ENCODE measurements around the gene CASKIN1. TPM values are rescaled to one million over a fixed set of nuclear protein-coding genes. Genes with fewer than 3 reads are reported as not detected.

CASKIN1 gene
- total RNA-seq, 1 experiment from 2014 or later: 5.9 TPM

DNA sequence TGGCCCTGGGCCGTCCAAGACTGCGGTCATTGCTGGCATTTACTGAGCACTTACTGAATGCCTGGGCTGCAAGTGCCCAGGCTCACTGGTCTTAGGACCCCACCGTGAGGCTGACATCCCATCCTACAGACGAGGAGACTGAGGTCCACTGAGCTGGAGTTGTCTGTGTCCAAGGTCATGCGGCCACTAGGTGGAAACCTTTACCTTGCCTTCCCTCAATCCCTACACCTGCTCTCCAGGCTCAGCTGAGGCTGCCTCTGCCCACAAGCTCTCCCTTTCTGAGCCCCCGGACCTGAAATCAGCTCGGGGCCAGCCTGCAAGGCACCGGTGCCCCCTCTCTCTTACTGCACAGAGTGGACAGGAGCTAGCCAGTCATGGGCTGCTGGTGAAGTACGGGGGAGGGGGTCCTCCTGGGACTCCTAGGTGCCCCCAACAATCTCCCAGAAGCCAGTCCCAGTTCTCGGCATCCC, 1.5 kb downstream of the CASKIN1 start:
- Histone ChIP-seq H3K4me3 (replicated peaks in 1 of 2; ENCODE audit: low read depth in 1 of 2, low read length in 2 of 2) (no peak overlapping the region), H3K9ac (ENCODE audit: low read length) (no peak overlapping the region), H3K36me3 (ENCODE audit: control insufficient read depth in 1 of 2, insufficient read depth in 2 of 2, low read length in 2 of 2) (no peaks in the 10 kb centered on the region), H3K4me1 (ENCODE audit: control insufficient read depth in 1 of 2, insufficient read depth in 2 of 2, low read length in 2 of 2) (peaks cover 5 to 19% of the 10 kb centered on the region in 2 experiments), H3K4me2 (ENCODE audit: low read length) (peak overlapping the region; percentile 88), H3K79me2 (ENCODE audit: insufficient read depth, low read length) (no peaks in the 10 kb centered on the region), H3K9me2 (ENCODE audit: insufficient read depth) (no peaks in the 10 kb centered on the region), H3K27me3 (ENCODE audit: insufficient read depth, low read length) (no peaks in the 10 kb centered on the region), H4K20me1 (ENCODE audit: insufficient read depth) (no peaks in the 10 kb centered on the region), H3K9me3 (ENCODE audit: control insufficient read depth in 1 of 2, insufficient read depth in 1 of 2, low read depth in 1 of 2, low read length in 2 of 2) (no peaks in the 10 kb centered on the region), H3K27ac (ENCODE audit: low read depth, low read length) (no peak overlapping the region; the same call in 1 of the 2 replicates), H2AFZ (ENCODE audit: low read depth, low read length, poor library complexity, severe bottlenecking) (no peak overlapping the region)
- POLR2A ChIA-PET: interaction anchor here (1.0 to 1.6 kb wide), 4 partner anchors 28 to 56 kb away, joined by 4 to 11 read pairs (median 6); partner anchors contain the start of genes E4F1, ECI1 and TRAF7
- TF ChIP-seq, protein P1, sequence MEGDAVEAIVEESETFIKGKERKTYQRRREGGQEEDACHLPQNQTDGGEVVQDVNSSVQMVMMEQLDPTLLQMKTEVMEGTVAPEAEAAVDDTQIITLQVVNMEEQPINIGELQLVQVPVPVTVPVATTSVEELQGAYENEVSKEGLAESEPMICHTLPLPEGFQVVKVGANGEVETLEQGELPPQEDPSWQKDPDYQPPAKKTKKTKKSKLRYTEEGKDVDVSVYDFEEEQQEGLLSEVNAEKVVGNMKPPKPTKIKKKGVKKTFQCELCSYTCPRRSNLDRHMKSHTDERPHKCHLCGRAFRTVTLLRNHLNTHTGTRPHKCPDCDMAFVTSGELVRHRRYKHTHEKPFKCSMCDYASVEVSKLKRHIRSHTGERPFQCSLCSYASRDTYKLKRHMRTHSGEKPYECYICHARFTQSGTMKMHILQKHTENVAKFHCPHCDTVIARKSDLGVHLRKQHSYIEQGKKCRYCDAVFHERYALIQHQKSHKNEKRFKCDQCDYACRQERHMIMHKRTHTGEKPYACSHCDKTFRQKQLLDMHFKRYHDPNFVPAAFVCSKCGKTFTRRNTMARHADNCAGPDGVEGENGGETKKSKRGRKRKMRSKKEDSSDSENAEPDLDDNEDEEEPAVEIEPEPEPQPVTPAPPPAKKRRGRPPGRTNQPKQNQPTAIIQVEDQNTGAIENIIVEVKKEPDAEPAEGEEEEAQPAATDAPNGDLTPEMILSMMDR (IDR thresholded peaks at IDR 0.05 in 2 of 3, conservative IDR thresholded peaks at IDR 0.05 in 1 of 3; ENCODE audit: borderline replicate concordance in 1 of 3, insufficient read depth in 1 of 3, low read depth in 2 of 3, low read length in 2 of 3): peak; percentile 62 to 73 (median 63)
- TF ChIP-seq CBX3 (IDR thresholded peaks at IDR 0.05; ENCODE audit: low read depth) (no peak), EZH2phosphoT487 (IDR thresholded peaks at IDR 0.05; ENCODE audit: borderline replicate concordance) (no peak), SIN3A (IDR thresholded peaks at IDR 0.05; ENCODE audit: low read depth) (no peak), RAD21 (IDR thresholded peaks at IDR 0.05; ENCODE audit: low read depth) (peak; percentile 93), REST (IDR thresholded peaks at IDR 0.05; ENCODE audit: low read depth) (no peak), EZH2 (IDR thresholded peaks at IDR 0.05) (no peak), SP1 (IDR thresholded peaks at IDR 0.05; ENCODE audit: low read depth) (no peak), POLR2A (IDR thresholded peaks at IDR 0.05; ENCODE audit: borderline replicate concordance, extremely low read depth, insufficient read depth, insufficient read length) (no peak)
- TF ChIP-seq, protein P2, sequence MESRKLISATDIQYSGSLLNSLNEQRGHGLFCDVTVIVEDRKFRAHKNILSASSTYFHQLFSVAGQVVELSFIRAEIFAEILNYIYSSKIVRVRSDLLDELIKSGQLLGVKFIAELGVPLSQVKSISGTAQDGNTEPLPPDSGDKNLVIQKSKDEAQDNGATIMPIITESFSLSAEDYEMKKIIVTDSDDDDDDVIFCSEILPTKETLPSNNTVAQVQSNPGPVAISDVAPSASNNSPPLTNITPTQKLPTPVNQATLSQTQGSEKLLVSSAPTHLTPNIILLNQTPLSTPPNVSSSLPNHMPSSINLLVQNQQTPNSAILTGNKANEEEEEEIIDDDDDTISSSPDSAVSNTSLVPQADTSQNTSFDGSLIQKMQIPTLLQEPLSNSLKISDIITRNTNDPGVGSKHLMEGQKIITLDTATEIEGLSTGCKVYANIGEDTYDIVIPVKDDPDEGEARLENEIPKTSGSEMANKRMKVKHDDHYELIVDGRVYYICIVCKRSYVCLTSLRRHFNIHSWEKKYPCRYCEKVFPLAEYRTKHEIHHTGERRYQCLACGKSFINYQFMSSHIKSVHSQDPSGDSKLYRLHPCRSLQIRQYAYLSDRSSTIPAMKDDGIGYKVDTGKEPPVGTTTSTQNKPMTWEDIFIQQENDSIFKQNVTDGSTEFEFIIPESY (IDR thresholded peaks at IDR 0.05; ENCODE audit: extremely low read depth, insufficient replicate concordance, low read length): no peak
- DNase-seq (ENCODE audit: low read depth, low spot score) (no peak), ATAC-seq (peak; percentile 81)
- RAD21 ChIA-PET (ENCODE audit: low non-redundant PET in 1 of 2, low total read pairs in 2 of 2, uncharacterized antibody in 2 of 2, unreplicated experiment in 2 of 2): interaction anchor here (0.8 to 1.6 kb wide), 5 partner anchors 20 to 307 kb away, joined by 3 to 6 read pairs (median 5); partner anchors contain the start of genes ECI1 (in 1 of the 2) and PGP (in 1 of the 2)
- intact Hi-C loops (cut with micrococcal nuclease): loop anchor here (2.0 to 10.0 kb wide), 2 partner anchors 56 to 310 kb away; partner anchors contain the start of gene ECI1
- BruUV-seq (replicated peaks): no TSS peak
- CTCF ChIA-PET: interaction anchor here (0.6 to 3.5 kb wide), 9 partner anchors 10 to 680 kb away, joined by 3 to 24 read pairs (median 4); partner anchors contain the start of genes ECI1, MLST8, PGP and TBC1D24
